GM18870 (cell line): ENCODE measurements around the gene PCED1A.

Source experiments
- ATAC-seq: cut with Tn5 transposase; IDR thresholded peaks from one replicate; pipeline ENCODE4 v1.9.1; 2021; ENCODE audit warnings: moderate library complexity; ENCODE audit not compliant: unreplicated experiment

PCED1A gene, protein sequence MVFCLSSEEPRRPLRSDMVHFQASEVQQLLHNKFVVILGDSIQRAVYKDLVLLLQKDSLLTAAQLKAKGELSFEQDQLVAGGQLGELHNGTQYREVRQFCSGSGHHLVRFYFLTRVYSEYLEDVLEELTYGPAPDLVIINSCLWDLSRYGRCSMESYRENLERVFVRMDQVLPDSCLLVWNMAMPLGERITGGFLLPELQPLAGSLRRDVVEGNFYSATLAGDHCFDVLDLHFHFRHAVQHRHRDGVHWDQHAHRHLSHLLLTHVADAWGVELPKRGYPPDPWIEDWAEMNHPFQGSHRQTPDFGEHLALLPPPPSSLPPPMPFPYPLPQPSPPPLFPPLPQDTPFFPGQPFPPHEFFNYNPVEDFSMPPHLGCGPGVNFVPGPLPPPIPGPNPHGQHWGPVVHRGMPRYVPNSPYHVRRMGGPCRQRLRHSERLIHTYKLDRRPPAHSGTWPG

DNA sequence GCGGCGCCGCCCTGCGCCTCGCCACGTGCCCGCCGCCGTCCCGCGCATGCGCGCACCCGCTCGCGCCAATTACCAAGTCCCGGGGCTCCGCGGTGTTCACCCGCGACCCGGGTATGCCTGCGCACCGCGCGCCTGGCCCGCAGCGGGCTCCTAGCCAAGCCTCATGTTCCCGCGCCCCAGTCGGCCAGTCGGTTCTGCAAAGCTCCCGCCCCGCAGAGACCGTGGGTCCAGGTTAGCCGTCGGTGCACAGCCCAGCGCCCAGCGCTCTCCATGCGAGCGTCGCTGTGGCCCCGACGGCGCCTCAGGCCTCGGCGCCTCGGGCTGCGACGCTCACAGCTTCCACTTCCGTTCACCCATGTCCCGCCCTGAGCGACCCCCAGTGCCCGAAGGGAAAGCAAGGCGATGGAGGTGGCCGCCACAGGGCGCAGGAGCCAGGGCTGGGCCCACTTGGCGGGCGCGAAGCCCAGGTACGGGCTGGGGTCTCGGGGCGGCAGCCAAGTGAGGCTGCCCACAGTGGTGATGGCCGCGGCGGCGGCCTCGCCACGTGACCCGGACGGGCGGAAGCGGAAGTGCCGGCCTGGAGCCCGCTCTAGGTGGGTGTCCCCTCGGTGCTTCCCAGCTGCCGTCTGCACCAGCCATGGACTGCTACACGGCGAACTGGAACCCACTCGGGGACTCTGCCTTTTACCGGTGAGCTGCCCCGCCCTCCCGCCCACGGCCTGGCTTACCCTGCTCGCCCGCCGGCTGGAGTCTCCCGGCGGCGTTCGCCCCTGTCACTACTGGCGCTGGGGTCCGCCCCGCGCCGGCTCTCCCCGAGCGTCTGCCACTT lies at the start of gene PCED1A, which contains the start of gene VPS16:
Gene PCED1A (minus strand): TSS at position 518 of the 829 bp plus-strand sequence. CDS start 743 bp downstream, outside the sequence.
Gene VPS16 (plus strand): TSS at position 608 of the 829 bp plus-strand sequence. CDS start 30 bp downstream, at position 638.
- ATAC-seq = peak; percentile 62

GRCh38 chr20:2889797-2890196 lies 49.3 kb upstream of the PCED1A start:
- no peak for ATAC-seq

- ATAC-seq = no peak
These were observed 48.8 kb upstream of the PCED1A start for GRCh38 chr20:2889209-2889608.

- ATAC-seq = no peak
These were observed 47.9 kb upstream of the PCED1A start for GRCh38 chr20:2888224-2888955.

DNA sequence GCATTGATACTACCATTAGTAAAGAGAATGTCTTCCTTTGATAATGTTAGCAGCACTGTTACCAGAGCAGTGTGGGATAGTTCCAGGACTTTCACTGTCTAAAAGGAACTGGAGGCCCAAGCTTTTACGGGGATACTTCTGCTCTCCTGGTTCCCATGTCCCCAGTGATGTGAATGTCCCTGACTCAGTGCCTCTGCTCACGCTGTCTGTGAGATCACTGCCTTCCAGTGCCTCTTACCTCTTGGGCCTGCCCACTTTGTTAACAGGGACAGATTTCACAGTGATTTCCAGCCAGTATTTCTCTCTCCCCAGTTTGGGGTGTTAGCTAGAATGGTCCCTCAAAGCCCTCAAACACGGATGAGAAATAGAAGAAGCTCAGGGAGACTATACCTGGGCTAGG lies 47.3 kb upstream of the PCED1A start:
- no peak for ATAC-seq

DNA sequence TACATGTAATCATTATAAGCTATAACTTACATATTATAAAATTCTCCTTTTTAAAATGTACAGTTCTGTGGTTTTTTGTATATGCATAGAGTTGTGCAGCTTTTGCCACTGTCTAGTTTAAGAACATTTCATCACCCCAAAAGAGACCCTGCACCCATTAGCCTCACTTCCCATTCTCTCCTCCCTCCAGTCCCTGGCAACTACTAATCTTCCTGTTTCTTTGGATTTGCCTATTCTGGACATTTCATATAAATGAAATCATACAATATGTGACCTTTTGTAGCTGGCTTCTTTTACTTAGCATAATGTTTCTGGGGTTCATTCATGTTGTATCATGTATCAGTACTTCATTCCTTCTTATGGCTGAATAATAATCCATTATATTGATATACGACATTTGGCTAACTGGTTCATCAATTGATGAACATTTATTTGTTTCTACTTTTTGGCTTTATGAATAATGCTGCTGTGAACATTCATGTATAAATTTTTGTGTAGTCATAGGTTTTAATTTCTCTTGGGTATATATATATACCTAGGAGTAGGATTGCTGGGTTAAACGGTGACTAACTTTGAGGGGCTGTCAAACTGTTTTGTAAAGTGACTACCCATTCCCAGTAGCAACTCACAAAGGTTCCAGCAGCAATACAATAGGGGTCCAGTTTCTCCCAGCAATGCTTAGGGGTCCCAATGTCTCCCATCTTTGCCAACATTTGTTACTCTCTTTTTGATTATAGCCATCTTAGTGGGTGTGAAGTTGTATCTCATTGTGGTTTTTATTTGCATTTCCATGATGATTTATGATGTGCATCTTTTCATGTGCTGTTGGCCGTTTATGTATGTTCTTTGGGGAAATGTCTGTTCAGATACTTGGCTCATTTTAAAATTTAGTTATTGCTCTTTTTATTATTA lies 43.5 kb upstream of the PCED1A start:
- ATAC-seq = no peak

DNA sequence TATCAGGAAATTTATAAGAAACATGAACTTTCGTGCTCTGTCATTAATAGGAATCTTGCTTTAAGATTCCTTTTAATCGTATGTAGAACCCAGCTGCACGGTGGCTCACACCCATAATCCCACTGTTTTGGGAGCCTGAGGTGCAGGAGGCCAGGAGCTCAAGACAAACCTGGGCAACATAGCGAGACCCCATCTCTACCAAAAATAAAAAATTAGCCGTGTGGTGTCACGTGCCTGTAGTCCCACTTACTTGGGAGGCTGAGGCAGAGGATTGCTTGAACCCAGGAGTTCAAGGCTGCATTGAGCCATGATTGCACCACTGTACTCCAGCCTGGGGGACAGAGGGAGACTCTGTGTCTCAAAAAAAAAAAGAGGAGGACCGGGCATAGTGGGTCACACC lies 40.2 kb upstream of the PCED1A start:
- no peak for ATAC-seq

- ATAC-seq = no peak
These were observed 38.7 kb upstream of the PCED1A start for GRCh38 chr20:2879146-2879545.

GRCh38 chr20:2878515-2878914 lies 38.1 kb upstream of the PCED1A start:
- ATAC-seq = no peak

GRCh38 chr20:2875690-2876203 lies 35.3 kb upstream of the PCED1A start:
- no peak for ATAC-seq

DNA sequence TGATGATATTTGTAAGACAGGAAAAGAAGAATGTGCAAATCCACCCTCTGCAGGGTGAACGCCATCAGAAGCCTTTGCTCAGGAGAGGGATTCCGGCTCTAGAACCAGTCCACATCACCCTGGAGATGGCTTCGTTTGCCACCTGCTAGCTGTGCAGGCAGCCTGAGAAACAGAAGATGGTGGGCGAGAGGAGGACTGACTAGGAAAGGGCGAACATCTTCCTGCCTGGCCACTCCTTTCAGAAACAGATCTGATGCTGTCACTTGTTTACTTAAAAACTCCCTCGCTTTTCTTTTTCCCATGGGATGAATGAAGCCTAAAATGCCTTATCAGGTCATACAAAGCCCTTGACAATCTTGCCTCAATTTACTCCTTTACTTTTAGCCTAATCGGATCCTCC lies 34.0 kb upstream of the PCED1A start:
- no peak for ATAC-seq

DNA sequence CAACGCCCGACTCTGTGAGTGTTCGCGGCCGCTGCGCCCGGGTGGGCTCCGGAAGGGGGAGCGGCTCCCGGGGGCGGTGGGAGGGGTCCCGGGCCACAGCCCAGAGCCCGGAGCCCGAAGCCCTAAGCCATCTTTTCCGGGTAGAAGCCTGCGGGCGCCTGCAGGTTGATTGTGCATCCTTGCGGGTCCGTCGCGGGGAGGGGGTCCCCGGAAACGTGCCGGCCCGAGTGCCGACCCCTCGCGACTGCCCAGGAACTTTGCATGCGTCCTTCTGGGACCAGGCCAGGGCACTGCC lies 33.2 kb upstream of the PCED1A start:
- ATAC-seq = peak; percentile 16

DNA sequence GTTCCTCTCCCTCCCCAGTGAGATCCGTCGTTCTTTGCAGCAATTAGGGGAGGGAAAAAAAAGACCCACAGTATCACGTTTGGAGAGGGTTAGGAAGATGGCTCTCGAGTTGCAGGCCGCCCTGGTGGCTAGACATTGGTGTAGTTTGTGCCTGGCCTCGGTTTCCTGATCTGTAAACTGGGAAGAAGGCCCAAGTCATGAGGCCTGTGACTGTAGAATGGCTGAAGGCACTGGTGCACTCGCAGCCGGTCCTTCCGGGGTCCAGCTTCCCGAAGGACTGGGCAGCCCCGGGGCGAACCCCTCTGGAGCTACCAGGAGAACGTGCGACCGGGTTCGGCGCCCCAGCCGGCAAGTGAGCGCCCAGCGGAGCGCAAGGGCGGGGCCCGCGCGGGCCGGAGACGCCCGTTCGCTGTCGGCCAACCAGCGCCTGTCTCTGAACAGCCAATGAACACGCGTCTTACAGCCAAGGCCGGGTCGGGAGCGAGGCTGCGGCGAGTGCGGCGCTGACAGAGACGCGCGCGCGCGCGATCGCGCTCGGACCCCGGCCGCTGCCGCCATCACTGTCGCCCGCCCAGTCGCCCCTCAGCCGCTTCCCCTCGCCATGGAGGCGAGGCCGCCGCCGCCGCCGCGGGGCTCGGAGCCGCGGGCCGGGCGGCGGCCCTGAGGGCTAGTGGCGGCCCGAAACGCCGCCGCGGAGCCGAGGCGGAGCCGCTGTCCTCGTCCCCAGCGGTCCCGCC lies 32.7 kb upstream of the PCED1A start, which contains the start of gene PTPRA:
Gene PTPRA (plus strand): TSS at position 472 of the 737 bp plus-strand sequence. CDS start 90,797 bp downstream, outside the sequence.
- ATAC-seq = peak; percentile 61

GRCh38 chr20:2872459-2873009 lies 32.1 kb upstream of the PCED1A start:
- ATAC-seq = peak; percentile 28

DNA sequence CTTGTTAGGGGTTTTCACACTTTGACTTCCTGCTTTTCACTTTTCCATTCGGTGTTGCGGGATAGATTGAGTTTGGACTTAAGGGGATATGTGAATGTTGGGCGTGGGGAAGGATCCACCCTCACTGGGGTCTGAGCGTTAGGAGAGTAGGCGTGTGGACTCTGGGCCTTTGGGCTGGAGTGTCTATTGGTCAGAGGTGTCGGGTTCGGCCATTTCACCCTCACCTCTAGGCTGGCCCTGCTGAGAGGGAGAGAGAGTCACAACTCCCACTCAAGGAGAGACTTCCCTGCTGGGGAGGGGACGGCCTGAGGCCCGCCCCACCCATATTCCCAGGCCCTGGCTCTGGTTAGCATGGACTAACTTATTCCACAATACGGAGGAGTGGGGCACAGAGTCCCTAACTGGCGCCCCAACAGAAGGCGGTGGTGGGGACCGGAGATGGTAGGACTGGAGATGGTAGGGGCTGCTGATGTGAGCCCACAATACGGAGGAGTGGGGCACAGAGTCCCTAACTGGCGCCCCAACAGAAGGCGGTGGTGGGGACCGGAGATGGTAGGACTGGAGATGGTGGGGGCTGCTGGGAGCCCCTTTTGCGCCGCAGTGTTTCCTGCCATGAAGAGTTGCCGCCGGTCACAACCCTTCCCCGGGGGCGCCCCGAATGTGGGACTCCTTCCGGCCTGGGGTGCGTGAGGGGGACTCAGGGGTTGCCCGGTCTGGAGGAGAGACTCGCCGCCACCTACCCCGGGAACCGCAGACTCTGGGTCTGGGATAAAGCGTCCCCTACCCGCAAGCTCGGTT lies 31.4 kb upstream of the PCED1A start:
- ATAC-seq = no peak

- ATAC-seq = no peak
These were observed 30.6 kb upstream of the PCED1A start for GRCh38 chr20:2871111-2871465.

DNA sequence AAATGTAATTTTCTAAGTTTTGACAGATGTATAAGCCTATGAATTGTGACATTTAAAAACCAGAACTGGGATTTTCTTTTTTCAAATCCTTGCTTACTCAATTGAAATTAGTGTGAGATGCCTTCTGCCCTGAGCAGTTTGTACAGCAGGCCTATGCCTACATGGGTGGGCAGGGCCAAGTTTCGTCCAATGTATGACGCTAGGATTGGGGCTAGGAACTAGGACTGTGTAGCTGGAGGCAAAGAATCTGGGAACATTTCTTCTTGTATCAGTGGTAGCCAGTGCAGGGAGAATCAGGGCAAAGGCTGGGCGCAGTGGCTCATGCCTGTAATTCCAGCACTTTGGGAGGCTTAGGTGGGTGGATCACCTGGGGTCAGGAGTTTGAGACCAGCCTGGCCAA lies 28.9 kb upstream of the PCED1A start:
- ATAC-seq = no peak
